CD8-positive, alpha-beta memory T cell (primary cell): Measurements from ENCODE around the gene CMC2. TPM values are rescaled to one million over a fixed set of nuclear protein-coding genes. Genes with fewer than 3 reads are reported as not detected.

ENCODE experiments used
- CTCF ChIA-PET: fragments of 350-600 bp; sonication (Branson Sonifier 250); formaldehyde crosslinking; loops from one replicate; lab custom pipeline; 2021; ENCODE audit warnings: antibody characterized with exemption; lab: Charles Lee
- POLR2A ChIA-PET: fragments of 350-600 bp; sonication (Branson Sonifier 250); formaldehyde crosslinking; loops from one replicate; lab custom pipeline; 2021; ENCODE audit warnings: antibody characterized with exemption; lab: Charles Lee
- DNase-seq, 5 donors: peaks; one replicate each; pipeline versions ENCODE4 v3.0.0 to v3.0.0-alpha.2; 2020 to 2022; ENCODE audit warnings: mixed read lengths in 1 of 5
- H3K27ac ChIP-seq: one replicate; pipeline ENCODE4 v1.7.0; 2013; ENCODE audit warnings: low read depth, mild to moderate bottlenecking, low read length, moderate library complexity
- H3K27me3 ChIP-seq: 2 replicates; pipeline ENCODE4 v1.7.0; 2013; ENCODE audit warnings: low read length, mild to moderate bottlenecking; ENCODE audit not compliant: insufficient read depth, poor library complexity, severe bottlenecking
- H3K36me3 ChIP-seq: 2 replicates; pipeline ENCODE4 v1.7.0; 2013; ENCODE audit warnings: mild to moderate bottlenecking, low read length, moderate library complexity; ENCODE audit not compliant: insufficient read depth
- H3K4me1 ChIP-seq: 2 replicates; pipeline ENCODE4 v1.7.0; 2013; ENCODE audit warnings: mild to moderate bottlenecking, low read length, moderate library complexity; ENCODE audit not compliant: insufficient read depth
- H3K4me3 ChIP-seq: 2 replicates; pipeline ENCODE4 v1.7.0; 2013; ENCODE audit warnings: mild to moderate bottlenecking, low read length
- H3K9me3 ChIP-seq: 2 replicates; pipeline ENCODE4 v1.7.0; 2013; ENCODE audit warnings: mild to moderate bottlenecking, low read length
- H3K27ac Mint-ChIP-seq, 8 donors: one replicate each; pipeline ENCODE4 v1.8.0; 2020 to 2021; ENCODE audit warnings: mixed read lengths in 8 of 8, mild to moderate bottlenecking in 6 of 8, inconsistent platforms in 3 of 8, moderate library complexity in 3 of 8
- H3K27me3 Mint-ChIP-seq, 2 donors: one replicate each; pipeline ENCODE4 v1.8.0; 2020 to 2021; ENCODE audit warnings: mixed read lengths in 2 of 2, mild to moderate bottlenecking in 1 of 2, moderate library complexity in 1 of 2
- H3K36me3 Mint-ChIP-seq, 3 donors: one replicate each; pipeline ENCODE4 v1.8.0; 2020 to 2021; ENCODE audit warnings: mixed read lengths in 3 of 3, inconsistent platforms in 1 of 3, mild to moderate bottlenecking in 1 of 3
- H3K4me1 Mint-ChIP-seq, 3 donors: one replicate each; pipeline ENCODE4 v1.8.0; 2020 to 2021; ENCODE audit warnings: mixed read lengths in 3 of 3, inconsistent platforms in 1 of 3, mild to moderate bottlenecking in 1 of 3
- H3K4me3 Mint-ChIP-seq, 7 donors: one replicate each; pipeline ENCODE4 v1.8.0; 2020 to 2021; ENCODE audit warnings: mixed read lengths in 7 of 7, mild to moderate bottlenecking in 6 of 7, moderate library complexity in 4 of 7, inconsistent platforms in 2 of 7
- H3K9me3 Mint-ChIP-seq, 5 donors: one replicate each; pipeline ENCODE4 v1.8.0; 2020 to 2022; ENCODE audit warnings: mixed read lengths in 5 of 5, mild to moderate bottlenecking in 3 of 5, moderate library complexity in 2 of 5, inconsistent platforms in 1 of 5
- polyA plus RNA-seq: library from polyadenylated mRNA; unstranded; fragments of 300-500 nt; fragmentation: Illumina TruSeq; gene quantifications from one replicate; pipeline ENCODE4 v1.2.3, GENCODE V29; 2021
- total RNA-seq, 2 experiments: library from RNA; stranded (reverse); gene quantifications; one replicate each; pipeline ENCODE4 v1.2.3, GENCODE V29; 2021

The CMC2 gene
- total and polyA plus RNA-seq, 3 experiments from 2014 or later = 125 to 135 (median 126) TPM

DNA sequence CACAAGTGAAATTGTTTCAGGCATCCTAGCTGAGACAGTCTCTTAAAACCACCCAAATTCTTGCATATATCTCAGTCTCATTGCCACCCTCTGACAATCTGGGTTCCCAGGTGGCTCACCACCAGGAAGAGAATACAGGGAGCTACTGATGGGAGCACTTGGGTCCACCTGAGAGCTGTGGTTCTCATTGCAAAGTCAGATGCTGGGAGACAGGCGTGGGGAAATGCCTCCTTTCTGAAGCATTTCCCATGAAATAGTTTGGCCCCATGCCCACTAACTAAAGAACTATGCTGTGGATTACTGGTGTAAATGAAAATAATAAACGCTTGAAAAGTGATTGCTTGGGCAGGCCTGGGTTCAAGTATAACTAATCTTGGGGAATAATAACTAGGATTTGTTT is 70.3 kb downstream of the CMC2 start:
- H3K36me3 Mint-ChIP-seq = no peaks in the 10 kb centered on the region
- H3K4me1 Mint-ChIP-seq = peaks cover 4 to 13% (median 8%) of the 10 kb centered on the region in 3 donors
- Histone ChIP-seq H3K36me3 (no peaks in the 10 kb centered on the region), H3K27me3 (peaks cover 10% of the 10 kb centered on the region), H3K4me3 (no peak overlapping the region), H3K9me3 (no peaks in the 10 kb centered on the region), H3K4me1 (no peaks in the 10 kb centered on the region), H3K27ac (no peak overlapping the region)
- no peak for DNase-seq
- peaks cover 26 to 40% of the 10 kb centered on the region in 2 donors for H3K27me3 Mint-ChIP-seq
- no peaks in the 10 kb centered on the region for H3K9me3 Mint-ChIP-seq
- POLR2A ChIA-PET = no interaction called here
- H3K4me3 Mint-ChIP-seq = no peak overlapping the region
- CTCF ChIA-PET = no interaction called here
- no peak overlapping the region for H3K27ac Mint-ChIP-seq

DNA sequence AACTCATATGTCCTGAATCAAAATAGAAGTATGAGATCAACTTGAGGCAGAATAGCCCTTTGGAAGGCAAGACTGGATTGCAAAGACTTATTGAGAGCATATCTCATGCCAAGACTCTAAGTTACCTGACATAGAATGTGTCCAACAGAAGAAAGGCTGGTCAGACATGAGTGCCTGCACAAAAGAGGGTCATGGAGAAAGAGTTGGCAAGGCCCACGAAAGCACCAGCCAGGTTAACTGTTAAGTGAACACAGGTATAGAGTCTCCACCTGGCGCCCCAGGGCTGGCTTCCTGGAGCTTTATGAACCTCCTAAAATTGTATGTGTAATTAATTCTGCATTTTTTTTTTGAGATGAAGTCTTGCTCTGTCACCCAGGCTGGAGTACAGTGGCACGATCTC is 71.0 kb downstream of the CMC2 start:
- POLR2A ChIA-PET = no interaction called here
- Mint-ChIP-seq H3K9me3 (peaks cover 0 to 2% (median 0%) of the 10 kb centered on the region in 5 donors), H3K36me3 (no peaks in the 10 kb centered on the region), H3K27ac (no peak overlapping the region), H3K4me1 (peaks cover 4 to 13% (median 8%) of the 10 kb centered on the region in 3 donors), H3K27me3 (peaks cover 30 to 44% of the 10 kb centered on the region in 2 donors), H3K4me3 (no peak overlapping the region)
- no peaks in the 10 kb centered on the region for H3K4me1 ChIP-seq
- CTCF ChIA-PET = no interaction called here
- H3K9me3 ChIP-seq = no peaks in the 10 kb centered on the region
- DNase-seq = no peak
- H3K4me3 ChIP-seq = no peak overlapping the region
- no peaks in the 10 kb centered on the region for H3K36me3 ChIP-seq
- no peak overlapping the region for H3K27ac ChIP-seq
- H3K27me3 ChIP-seq = peaks cover 10% of the 10 kb centered on the region

- Mint-ChIP-seq H3K27me3 (peaks cover 38 to 63% of the 10 kb centered on the region in 2 donors), H3K36me3 (no peaks in the 10 kb centered on the region), H3K27ac (no peak overlapping the region), H3K9me3 (peaks cover 0 to 6% (median 0%) of the 10 kb centered on the region in 5 donors), H3K4me1 (peaks cover 4 to 13% (median 8%) of the 10 kb centered on the region in 3 donors), H3K4me3 (peak overlapping the region in 6 of 7 donors; percentile 27 to 71 (median 60))
- Histone ChIP-seq H3K27ac (no peak overlapping the region), H3K4me3 (no peak overlapping the region), H3K27me3 (peaks cover 13% of the 10 kb centered on the region), H3K36me3 (no peaks in the 10 kb centered on the region), H3K9me3 (no peaks in the 10 kb centered on the region), H3K4me1 (no peaks in the 10 kb centered on the region)
- CTCF ChIA-PET = no interaction called here
- POLR2A ChIA-PET = no interaction called here
- DNase-seq = no peak
Measured at GRCh38 chr16:80932708-80933095, 74.0 kb downstream of the CMC2 start.

DNA sequence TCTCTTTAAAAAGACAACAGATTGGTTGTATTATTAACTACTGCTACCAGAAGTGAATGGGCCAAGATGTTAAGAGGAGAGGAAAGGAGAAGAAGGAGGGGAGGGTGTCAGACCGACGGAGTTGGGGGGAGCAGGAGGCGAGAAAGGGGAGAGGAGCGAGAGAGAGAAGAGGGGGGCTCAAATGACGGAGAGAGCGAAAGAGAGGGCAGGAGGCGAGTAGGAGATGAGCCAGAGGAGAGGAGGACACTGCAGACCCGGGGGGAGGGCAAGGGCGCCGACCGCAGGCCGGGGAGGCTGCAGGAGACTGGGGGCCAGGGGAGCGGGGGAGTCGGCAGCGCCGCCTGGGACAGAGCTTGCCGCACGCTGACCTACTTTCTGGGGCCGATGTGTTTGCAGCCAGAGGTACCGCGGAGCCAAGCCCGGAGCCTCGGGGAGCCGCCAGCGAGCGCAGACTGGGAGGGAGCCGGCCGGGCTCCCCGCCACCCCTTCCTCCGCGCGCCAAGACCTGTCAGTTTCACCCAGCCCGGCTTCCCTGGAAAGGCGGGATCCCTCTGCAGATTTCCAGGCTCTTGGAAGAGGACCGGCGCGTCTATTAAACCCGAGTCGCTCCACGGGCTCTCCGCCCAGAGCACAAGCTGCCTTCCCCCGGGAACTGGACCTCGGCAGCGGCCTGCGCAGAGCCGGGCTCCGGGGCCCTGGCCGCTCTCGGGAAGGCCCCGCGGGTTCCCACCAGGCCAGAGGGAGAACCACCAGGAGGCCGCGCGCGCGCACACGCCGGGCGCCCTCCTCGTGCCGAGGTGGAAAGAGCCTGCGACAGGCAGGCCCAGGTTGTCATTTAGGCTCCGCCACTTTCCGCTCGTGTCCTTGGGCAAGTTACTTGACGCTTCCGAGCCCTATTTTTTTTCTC is 74.6 kb downstream of the CMC2 start:
- H3K27ac Mint-ChIP-seq = no peak overlapping the region
- peaks cover 0 to 6% (median 3%) of the 10 kb centered on the region in 5 donors for H3K9me3 Mint-ChIP-seq
- no peak overlapping the region for H3K27ac ChIP-seq

DNA sequence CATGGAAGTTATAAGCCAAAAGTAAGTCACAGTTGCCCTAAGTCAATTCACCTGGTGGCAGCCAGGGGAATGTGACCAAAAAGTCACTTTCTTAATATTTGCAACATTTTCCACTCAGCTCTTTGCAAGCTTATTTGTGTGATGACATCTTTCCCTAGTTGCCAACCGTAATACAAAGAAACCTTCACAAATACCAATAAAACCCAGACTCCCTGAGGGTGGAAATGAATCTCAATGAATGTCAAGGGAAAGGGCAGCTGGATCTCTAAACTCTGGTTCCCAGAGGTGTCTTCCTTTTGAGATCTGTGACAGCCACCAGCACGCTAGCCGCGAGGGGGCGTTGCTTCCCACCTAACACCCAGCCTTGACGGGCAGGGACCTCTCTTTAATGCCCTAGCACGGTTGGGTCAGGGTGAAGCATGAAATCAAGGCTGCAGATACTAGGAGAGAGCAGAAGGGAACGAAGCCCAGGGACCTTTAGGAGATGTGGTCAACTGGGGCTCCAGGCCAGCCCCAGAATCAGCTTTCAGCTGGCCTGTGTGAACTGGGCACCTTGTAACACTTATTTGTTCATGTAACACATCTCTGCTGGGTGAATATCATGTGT is 82.2 kb downstream of the CMC2 start:
- H3K4me3 Mint-ChIP-seq = no peak overlapping the region
- Histone ChIP-seq H3K27ac (no peak overlapping the region), H3K9me3 (no peaks in the 10 kb centered on the region), H3K27me3 (peaks cover 3% of the 10 kb centered on the region), H3K4me1 (no peaks in the 10 kb centered on the region), H3K4me3 (no peak overlapping the region), H3K36me3 (no peaks in the 10 kb centered on the region)
- peaks cover 0 to 6% (median 2%) of the 10 kb centered on the region in 5 donors for H3K9me3 Mint-ChIP-seq
- ChIA-PET CTCF (no interaction called here), POLR2A (no interaction called here)
- H3K4me1 Mint-ChIP-seq = peaks cover 0 to 3% (median 0%) of the 10 kb centered on the region in 3 donors
- no peaks in the 10 kb centered on the region for H3K36me3 Mint-ChIP-seq
- peak in 4 of 5 donors; percentile 2 to 19 (median 6) for DNase-seq
- H3K27ac Mint-ChIP-seq = no peak overlapping the region
- peaks cover 14 to 25% of the 10 kb centered on the region in 2 donors for H3K27me3 Mint-ChIP-seq

More for the DNA sequence above, 74.6 kb downstream of the CMC2 start:
- H3K36me3 ChIP-seq = no peaks in the 10 kb centered on the region
- H3K9me3 ChIP-seq = no peaks in the 10 kb centered on the region
- CTCF ChIA-PET = no interaction called here
- no peaks in the 10 kb centered on the region for H3K36me3 Mint-ChIP-seq
- H3K4me3 Mint-ChIP-seq = peak overlapping the region in 6 of 7 donors; percentile 27 to 71 (median 61)
- no peaks in the 10 kb centered on the region for H3K4me1 ChIP-seq
- H3K4me1 Mint-ChIP-seq = peaks cover 4 to 13% (median 8%) of the 10 kb centered on the region in 3 donors
- DNase-seq = peak in 1 of 5 donors; percentile 49
- peaks cover 42 to 67% of the 10 kb centered on the region in 2 donors for H3K27me3 Mint-ChIP-seq
- H3K4me3 ChIP-seq = no peak overlapping the region
- POLR2A ChIA-PET = no interaction called here
- peaks cover 13% of the 10 kb centered on the region for H3K27me3 ChIP-seq

DNA sequence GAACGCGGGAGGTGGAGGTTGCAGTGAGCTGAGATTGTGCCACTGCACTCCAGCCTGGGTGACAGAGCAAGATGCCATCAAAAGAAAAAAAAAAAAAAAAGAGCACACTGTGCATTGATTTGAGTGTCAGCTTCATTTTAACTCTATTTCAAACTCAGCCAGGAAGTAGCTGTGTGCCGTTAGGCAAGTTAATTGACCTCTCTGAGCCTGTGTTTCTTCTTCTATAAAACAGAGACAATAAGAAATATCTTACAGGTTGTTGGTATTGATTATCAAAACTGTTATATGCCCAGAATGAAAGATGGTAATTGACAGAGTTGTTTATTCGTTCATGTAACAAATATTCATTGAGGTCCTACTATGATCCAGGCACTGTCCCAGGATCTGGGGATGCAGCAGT is 83.3 kb downstream of the CMC2 start:
- Histone ChIP-seq H3K27me3 (no peaks in the 10 kb centered on the region), H3K9me3 (no peaks in the 10 kb centered on the region), H3K27ac (no peak overlapping the region), H3K4me1 (no peaks in the 10 kb centered on the region), H3K36me3 (no peaks in the 10 kb centered on the region), H3K4me3 (no peak overlapping the region)
- Mint-ChIP-seq H3K27me3 (peaks cover 16 to 29% of the 10 kb centered on the region in 2 donors), H3K9me3 (peaks cover 0 to 3% (median 2%) of the 10 kb centered on the region in 5 donors), H3K27ac (no peak overlapping the region), H3K4me3 (no peak overlapping the region), H3K4me1 (peaks cover 0 to 3% (median 0%) of the 10 kb centered on the region in 3 donors), H3K36me3 (no peaks in the 10 kb centered on the region)
- no peak for DNase-seq
- POLR2A ChIA-PET = no interaction called here
- CTCF ChIA-PET = no interaction called here

Other genes with a start within 250 kb of the CMC2 start
- gene CDYL2, start 202.3 kb downstream of the CMC2 start, total RNA-seq = 10 to 100 TPM; 40.6 to 42.0 TPM
- 3.8 TPM for gene CDYL2, start 202.3 kb downstream of the CMC2 start, polyA plus RNA-seq
- 10 to 100 TPM; 52.2 to 53.7 TPM for gene CENPN, start 329 bp upstream of the CMC2 start, total RNA-seq
- gene CENPN, start 329 bp upstream of the CMC2 start, polyA plus RNA-seq = 4.7 TPM
- gene ATMIN, start 29.0 kb upstream of the CMC2 start, total RNA-seq = 10 to 100 TPM; 30.5 to 31.3 TPM
- 39.2 TPM for gene ATMIN, start 29.0 kb upstream of the CMC2 start, polyA plus RNA-seq
- under 1 TPM in 1 of 2 experiments, not detected in 1; 0.59 TPM for gene C16orf46, start 70.4 kb upstream of the CMC2 start, total RNA-seq
- gene C16orf46, start 70.4 kb upstream of the CMC2 start, polyA plus RNA-seq = 0.93 TPM
- gene GCSH, start 89.5 kb upstream of the CMC2 start, total RNA-seq = 10 to 100 TPM; 23.4 to 26.0 TPM
- gene GCSH, start 89.5 kb upstream of the CMC2 start, polyA plus RNA-seq = 9.3 TPM
- gene BCO1, start 231.8 kb upstream of the CMC2 start, total RNA-seq = not detected
- not detected for gene BCO1, start 231.8 kb upstream of the CMC2 start, polyA plus RNA-seq